Measurements from ENCODE around the gene PLAAT3.

DNA sequence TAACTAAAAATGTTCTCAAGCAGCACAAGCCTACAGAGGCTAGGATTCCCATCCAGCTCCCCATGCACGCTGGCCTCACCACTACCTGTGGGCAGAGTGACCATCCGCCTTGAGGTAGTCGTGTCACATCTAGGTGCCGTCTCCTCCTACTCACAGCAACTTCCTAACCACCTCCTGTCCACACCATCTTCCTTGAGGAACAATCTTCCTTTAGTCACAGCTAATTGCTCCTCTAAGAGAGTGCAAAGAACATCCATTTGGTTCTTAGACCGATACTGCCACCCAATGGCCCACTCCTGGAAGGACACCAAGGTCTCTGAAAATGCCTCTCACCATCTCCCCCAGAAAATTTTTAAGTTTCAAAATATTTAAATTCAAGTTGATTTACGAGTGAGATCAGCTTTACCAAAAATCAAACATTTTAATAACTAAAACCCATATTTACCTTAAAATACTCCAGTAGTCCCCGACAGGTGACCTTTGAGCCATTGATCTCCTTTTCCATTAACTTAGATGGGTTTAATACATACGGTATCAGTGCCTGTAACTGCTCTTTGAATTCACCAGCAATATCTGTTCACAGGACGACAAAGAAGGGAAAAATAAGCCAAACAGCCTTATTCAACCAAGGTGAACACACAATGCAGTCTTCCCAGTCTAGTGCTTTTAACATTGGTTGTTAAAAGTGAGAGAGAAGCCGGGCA lies 21.7 kb upstream of the PLAAT3 start:
- TF ChIP-seq, protein P1, sequence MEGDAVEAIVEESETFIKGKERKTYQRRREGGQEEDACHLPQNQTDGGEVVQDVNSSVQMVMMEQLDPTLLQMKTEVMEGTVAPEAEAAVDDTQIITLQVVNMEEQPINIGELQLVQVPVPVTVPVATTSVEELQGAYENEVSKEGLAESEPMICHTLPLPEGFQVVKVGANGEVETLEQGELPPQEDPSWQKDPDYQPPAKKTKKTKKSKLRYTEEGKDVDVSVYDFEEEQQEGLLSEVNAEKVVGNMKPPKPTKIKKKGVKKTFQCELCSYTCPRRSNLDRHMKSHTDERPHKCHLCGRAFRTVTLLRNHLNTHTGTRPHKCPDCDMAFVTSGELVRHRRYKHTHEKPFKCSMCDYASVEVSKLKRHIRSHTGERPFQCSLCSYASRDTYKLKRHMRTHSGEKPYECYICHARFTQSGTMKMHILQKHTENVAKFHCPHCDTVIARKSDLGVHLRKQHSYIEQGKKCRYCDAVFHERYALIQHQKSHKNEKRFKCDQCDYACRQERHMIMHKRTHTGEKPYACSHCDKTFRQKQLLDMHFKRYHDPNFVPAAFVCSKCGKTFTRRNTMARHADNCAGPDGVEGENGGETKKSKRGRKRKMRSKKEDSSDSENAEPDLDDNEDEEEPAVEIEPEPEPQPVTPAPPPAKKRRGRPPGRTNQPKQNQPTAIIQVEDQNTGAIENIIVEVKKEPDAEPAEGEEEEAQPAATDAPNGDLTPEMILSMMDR (IDR thresholded peaks at IDR 0.05; ENCODE audit: poor library complexity, severe bottlenecking): peak; percentile 92
- TF ChIP-seq, protein P2, sequence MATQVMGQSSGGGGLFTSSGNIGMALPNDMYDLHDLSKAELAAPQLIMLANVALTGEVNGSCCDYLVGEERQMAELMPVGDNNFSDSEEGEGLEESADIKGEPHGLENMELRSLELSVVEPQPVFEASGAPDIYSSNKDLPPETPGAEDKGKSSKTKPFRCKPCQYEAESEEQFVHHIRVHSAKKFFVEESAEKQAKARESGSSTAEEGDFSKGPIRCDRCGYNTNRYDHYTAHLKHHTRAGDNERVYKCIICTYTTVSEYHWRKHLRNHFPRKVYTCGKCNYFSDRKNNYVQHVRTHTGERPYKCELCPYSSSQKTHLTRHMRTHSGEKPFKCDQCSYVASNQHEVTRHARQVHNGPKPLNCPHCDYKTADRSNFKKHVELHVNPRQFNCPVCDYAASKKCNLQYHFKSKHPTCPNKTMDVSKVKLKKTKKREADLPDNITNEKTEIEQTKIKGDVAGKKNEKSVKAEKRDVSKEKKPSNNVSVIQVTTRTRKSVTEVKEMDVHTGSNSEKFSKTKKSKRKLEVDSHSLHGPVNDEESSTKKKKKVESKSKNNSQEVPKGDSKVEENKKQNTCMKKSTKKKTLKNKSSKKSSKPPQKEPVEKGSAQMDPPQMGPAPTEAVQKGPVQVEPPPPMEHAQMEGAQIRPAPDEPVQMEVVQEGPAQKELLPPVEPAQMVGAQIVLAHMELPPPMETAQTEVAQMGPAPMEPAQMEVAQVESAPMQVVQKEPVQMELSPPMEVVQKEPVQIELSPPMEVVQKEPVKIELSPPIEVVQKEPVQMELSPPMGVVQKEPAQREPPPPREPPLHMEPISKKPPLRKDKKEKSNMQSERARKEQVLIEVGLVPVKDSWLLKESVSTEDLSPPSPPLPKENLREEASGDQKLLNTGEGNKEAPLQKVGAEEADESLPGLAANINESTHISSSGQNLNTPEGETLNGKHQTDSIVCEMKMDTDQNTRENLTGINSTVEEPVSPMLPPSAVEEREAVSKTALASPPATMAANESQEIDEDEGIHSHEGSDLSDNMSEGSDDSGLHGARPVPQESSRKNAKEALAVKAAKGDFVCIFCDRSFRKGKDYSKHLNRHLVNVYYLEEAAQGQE (IDR thresholded peaks at IDR 0.05; ENCODE audit: borderline replicate concordance): no peak
- TF ChIP-seq EZH2 (IDR thresholded peaks at IDR 0.05; ENCODE audit: borderline replicate concordance, insufficient read depth, low read length, poor library complexity, severe bottlenecking): no peak
- no peak for TF ChIP-seq POLR2AphosphoS5 (IDR thresholded peaks at IDR 0.05)
- no peak for TF ChIP-seq MXI1 (conservative IDR thresholded peaks at IDR 0.05; ENCODE audit: poor library complexity, severe bottlenecking)
- TF ChIP-seq EP300 (conservative IDR thresholded peaks at IDR 0.05; ENCODE audit: poor library complexity, severe bottlenecking): no peak

Data from neural cell (in vitro differentiated cells).